ENCODE data around the gene DNAJC13. TPM values are rescaled to one million over a fixed set of nuclear protein-coding genes. Genes with fewer than 3 reads are reported as not detected.
"Not testable (repeated sequence)": the region's sequence is repeated elsewhere in the genome, so short reads cannot be mapped to it uniquely, and the experiment has no call there.

DNAJC13 gene, protein sequence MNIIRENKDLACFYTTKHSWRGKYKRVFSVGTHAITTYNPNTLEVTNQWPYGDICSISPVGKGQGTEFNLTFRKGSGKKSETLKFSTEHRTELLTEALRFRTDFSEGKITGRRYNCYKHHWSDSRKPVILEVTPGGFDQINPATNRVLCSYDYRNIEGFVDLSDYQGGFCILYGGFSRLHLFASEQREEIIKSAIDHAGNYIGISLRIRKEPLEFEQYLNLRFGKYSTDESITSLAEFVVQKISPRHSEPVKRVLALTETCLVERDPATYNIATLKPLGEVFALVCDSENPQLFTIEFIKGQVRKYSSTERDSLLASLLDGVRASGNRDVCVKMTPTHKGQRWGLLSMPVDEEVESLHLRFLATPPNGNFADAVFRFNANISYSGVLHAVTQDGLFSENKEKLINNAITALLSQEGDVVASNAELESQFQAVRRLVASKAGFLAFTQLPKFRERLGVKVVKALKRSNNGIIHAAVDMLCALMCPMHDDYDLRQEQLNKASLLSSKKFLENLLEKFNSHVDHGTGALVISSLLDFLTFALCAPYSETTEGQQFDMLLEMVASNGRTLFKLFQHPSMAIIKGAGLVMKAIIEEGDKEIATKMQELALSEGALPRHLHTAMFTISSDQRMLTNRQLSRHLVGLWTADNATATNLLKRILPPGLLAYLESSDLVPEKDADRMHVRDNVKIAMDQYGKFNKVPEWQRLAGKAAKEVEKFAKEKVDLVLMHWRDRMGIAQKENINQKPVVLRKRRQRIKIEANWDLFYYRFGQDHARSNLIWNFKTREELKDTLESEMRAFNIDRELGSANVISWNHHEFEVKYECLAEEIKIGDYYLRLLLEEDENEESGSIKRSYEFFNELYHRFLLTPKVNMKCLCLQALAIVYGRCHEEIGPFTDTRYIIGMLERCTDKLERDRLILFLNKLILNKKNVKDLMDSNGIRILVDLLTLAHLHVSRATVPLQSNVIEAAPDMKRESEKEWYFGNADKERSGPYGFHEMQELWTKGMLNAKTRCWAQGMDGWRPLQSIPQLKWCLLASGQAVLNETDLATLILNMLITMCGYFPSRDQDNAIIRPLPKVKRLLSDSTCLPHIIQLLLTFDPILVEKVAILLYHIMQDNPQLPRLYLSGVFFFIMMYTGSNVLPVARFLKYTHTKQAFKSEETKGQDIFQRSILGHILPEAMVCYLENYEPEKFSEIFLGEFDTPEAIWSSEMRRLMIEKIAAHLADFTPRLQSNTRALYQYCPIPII (N-terminal part only)
- total RNA-seq = 10 to 100 TPM; 26.1 to 30.7 TPM
- total RNA-seq = 108 to 123 reads per million in 2 donors

DNA sequence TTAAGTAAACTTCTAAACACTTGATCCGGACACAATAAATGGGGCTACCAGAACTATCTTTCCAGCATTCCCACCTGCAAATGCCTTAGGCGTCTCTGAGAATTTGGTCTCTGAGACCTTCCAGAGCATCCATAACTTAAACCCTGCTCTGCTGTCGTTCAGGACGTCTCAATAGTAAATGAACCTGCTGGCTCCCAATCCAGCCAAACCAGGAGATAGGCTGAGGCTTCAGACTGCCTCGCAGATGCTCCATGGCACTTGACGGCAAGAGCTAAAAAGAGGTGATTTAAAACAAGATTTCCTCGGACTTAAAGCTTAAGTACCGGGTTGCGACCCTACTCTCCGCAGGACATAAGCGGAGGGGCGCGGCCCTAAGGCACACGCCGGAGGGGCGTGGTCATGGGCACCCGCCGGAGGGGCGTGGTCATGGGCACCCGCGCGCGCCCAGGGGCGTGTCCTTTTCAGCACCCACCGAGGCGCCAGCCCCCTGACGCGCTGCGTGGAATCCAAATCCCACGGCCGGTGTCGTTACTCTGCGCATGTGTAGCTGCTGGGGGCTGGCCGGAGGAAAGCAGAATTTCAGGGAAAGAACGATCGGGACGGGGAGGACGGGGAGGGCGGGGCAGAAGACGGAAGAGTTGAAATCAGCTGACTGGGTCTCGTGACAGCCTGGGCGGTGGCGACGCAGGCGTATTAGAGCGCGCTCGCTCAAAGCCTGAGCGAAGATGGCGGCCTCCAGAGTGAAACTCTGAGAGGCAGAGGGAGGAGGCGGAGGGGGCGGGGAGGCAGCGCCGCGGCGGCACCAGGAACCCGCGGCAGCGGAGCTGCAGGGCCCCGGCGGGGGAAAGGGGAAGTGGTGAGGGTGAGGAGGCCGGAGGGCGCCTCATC lies at the start of gene DNAJC13:
Gene DNAJC13 (plus strand): TSS at position 696 of the 888 bp plus-strand sequence. CDS start 17,049 bp downstream, outside the sequence.
- peak; percentile 84 to 92 (median 86) for DNase-seq
- Mint-ChIP-seq H3K36me3 (ENCODE audit: low read depth) (peaks cover 8% of the 10 kb centered on the region), H3K4me3 (peak within 1 kb of the TSS; percentile 100), H3K27me3 (peaks cover 4% of the 10 kb centered on the region), H3K4me1 (peaks cover 19% of the 10 kb centered on the region), H3K27ac (peak within 1 kb of the TSS; percentile 97)
- H3K9me3 ChIP-seq (ENCODE audit: control insufficient read depth, low read length, poor library complexity, severe bottlenecking) = no peaks in the 10 kb centered on the region
- peak; percentile 96 for ATAC-seq

DNA sequence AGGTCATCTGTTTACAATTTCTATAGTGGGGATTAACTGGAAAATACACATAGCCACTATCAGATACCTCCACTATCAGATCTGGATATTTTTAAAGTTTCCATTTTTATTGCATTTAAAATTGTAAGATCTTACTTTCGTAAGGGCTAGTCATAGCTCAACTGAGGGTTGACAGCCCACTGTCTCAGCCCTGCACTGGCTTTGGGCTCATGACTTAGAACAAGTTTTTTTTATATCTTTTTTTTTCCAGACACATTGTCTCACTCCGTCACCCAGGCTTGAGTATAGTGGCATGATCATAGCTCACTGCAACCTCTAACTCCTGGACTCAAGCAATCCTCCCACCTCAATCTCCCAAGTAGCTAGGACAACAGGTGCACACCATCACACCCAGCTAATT lies 48.8 kb upstream of the DNAJC13 start:
- no peak overlapping the region for H3K27ac Mint-ChIP-seq
- no peaks in the 10 kb centered on the region for H3K9me3 ChIP-seq (ENCODE audit: control insufficient read depth, low read length, poor library complexity, severe bottlenecking)
- H3K36me3 Mint-ChIP-seq (ENCODE audit: low read depth) = peaks cover 7% of the 10 kb centered on the region
- DNase-seq = no peak
- ATAC-seq = no peak
- H3K27me3 Mint-ChIP-seq = peaks cover 42% of the 10 kb centered on the region
- no peaks in the 10 kb centered on the region for H3K4me1 Mint-ChIP-seq
- H3K4me3 Mint-ChIP-seq = no peak overlapping the region

DNA sequence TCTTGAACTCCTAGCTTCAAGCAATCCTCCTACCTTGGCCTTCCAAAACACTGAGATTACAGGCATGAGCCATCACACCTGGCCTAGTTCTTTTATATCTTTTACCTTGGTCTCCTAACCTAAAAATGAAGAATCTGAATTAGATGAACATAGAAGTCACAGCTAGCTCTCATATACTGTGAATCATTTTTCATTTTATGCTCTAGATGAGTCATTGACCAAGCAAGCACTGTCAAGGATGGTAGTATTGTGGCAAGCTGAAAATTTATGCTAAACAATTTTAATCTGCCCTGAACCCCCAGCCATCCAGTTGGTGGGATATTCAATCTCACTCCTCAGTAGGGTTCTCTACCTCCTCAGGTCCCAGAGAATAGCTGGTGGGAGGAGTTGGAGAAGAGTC lies 48.3 kb upstream of the DNAJC13 start:
- no peaks in the 10 kb centered on the region for H3K9me3 ChIP-seq (ENCODE audit: control insufficient read depth, low read length, poor library complexity, severe bottlenecking)
- Mint-ChIP-seq H3K36me3 (ENCODE audit: low read depth) (peaks cover 7% of the 10 kb centered on the region), H3K27ac (no peak overlapping the region), H3K4me1 (no peaks in the 10 kb centered on the region), H3K27me3 (peaks cover 41% of the 10 kb centered on the region), H3K4me3 (no peak overlapping the region)
- ATAC-seq = no peak
- DNase-seq = no peak

DNA sequence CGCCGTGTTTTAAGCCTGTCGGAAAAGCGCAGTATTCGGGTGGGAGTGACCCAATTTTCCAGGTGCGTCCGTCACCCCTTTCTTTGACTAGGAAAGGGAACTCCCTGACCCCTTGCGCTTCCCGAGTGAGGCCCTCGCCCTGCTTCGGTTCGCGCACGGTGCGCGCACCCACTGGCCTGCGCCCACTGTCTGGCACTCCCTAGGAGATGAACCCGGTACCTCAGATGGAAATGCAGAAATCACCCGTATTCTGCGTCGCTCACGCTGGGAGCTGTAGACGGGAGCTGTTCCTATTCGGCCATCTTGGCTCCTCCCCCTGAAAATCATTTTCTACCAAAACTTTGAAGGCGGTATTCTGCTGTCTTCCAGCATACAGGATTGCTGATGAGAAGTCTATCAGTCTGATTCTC lies 40.4 kb upstream of the DNAJC13 start:
- not testable (repeated sequence) for H3K9me3 ChIP-seq (ENCODE audit: control insufficient read depth, low read length, poor library complexity, severe bottlenecking); DNase-seq; ATAC-seq; H3K27ac Mint-ChIP-seq; H3K36me3 Mint-ChIP-seq (ENCODE audit: low read depth); H3K4me1 Mint-ChIP-seq
- Mint-ChIP-seq H3K27me3 (peaks cover 46% of the 10 kb centered on the region), H3K4me3 (peak overlapping the region; percentile 33)

DNA sequence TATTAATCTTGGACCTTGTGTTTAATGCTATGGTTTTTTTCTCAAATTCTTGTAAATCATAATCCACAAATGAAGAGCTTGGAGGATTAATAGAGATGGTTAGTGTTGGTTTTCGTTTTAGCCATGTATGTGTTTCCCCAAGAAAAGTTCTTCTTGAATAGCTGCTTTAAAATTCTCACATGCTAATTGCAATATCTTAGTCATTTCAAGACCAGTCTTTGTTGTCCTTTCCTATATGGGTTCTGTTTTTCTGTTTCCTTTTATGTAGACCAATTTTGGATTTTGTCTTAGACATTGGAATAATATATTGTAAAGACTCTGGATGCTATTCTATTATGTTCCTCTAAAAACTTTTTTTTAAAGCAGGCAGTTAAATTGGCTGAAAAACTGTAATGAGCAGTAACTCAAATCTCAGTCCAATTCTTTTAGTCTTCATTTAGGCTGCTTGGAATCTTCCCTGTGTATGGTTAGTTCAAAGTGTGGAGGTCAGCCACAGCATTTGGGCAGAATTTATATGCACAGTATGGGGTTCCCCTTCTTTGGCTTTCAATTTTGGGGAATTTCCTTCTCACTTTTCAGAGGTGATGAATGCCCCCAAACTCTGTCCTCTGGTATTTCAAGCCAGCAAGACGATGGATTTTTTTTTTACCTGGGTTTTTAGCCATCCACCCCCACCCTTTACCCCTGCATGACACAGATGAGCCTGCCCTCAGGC lies 39.1 kb upstream of the DNAJC13 start:
- H3K9me3 ChIP-seq (ENCODE audit: control insufficient read depth, low read length, poor library complexity, severe bottlenecking) = no peaks in the 10 kb centered on the region
- no peaks in the 10 kb centered on the region for H3K4me1 Mint-ChIP-seq
- H3K4me3 Mint-ChIP-seq = no peak overlapping the region
- peaks cover 2% of the 10 kb centered on the region for H3K36me3 Mint-ChIP-seq (ENCODE audit: low read depth)
- H3K27me3 Mint-ChIP-seq = peaks cover 46% of the 10 kb centered on the region
- no peak for ATAC-seq
- DNase-seq = no peak
- H3K27ac Mint-ChIP-seq = no peak overlapping the region

DNA sequence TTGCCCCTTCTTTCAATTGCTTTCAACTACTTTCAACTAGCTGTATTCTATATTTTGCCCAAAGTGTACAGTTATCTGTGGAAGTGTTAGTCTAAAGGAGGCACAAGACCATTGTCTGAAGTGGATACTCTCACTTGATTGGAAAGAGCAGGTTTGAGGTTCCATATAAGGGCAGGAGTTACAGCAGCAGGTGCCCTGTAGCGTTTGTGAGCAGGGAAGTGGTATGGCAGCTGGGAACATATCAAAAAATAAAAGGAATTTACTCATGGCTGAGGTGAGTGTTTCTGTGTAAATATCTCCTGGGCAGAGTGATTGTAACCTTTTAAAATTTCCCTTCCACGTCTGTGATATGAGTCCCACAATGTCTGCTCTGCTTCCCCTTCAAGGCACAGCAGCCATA lies 38.5 kb upstream of the DNAJC13 start:
- H3K27me3 Mint-ChIP-seq = peaks cover 46% of the 10 kb centered on the region
- no peaks in the 10 kb centered on the region for H3K4me1 Mint-ChIP-seq
- ATAC-seq = no peak
- no peak for DNase-seq
- no peak overlapping the region for H3K4me3 Mint-ChIP-seq
- no peaks in the 10 kb centered on the region for H3K9me3 ChIP-seq (ENCODE audit: control insufficient read depth, low read length, poor library complexity, severe bottlenecking)
- H3K36me3 Mint-ChIP-seq (ENCODE audit: low read depth) = peaks cover 2% of the 10 kb centered on the region
- no peak overlapping the region for H3K27ac Mint-ChIP-seq

DNA sequence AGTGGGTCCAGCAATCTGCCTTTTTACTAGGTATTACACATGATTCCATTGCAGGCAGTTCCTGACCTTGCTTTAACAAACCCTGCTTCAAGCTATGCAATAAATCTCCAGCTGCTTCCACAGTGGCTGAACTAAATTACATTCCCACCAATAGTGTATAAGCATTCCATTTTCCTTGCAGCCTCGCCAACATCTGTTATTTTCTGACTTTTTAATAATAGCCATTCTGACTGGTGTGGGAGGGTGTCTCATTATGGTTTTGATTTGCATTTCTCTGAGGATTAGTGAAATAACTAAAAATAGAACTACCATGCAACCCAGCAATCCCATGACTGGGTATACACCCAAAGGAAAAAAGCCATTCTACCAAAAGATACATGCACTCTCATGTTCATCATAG lies 36.4 kb upstream of the DNAJC13 start:
- Mint-ChIP-seq H3K36me3 (ENCODE audit: low read depth) (peaks cover 2% of the 10 kb centered on the region), H3K4me1 (no peaks in the 10 kb centered on the region), H3K4me3 (no peak overlapping the region), H3K27ac (no peak overlapping the region), H3K27me3 (peaks cover 46% of the 10 kb centered on the region)
- DNase-seq (no peak), ATAC-seq (no peak)
- no peaks in the 10 kb centered on the region for H3K9me3 ChIP-seq (ENCODE audit: control insufficient read depth, low read length, poor library complexity, severe bottlenecking)

DNA sequence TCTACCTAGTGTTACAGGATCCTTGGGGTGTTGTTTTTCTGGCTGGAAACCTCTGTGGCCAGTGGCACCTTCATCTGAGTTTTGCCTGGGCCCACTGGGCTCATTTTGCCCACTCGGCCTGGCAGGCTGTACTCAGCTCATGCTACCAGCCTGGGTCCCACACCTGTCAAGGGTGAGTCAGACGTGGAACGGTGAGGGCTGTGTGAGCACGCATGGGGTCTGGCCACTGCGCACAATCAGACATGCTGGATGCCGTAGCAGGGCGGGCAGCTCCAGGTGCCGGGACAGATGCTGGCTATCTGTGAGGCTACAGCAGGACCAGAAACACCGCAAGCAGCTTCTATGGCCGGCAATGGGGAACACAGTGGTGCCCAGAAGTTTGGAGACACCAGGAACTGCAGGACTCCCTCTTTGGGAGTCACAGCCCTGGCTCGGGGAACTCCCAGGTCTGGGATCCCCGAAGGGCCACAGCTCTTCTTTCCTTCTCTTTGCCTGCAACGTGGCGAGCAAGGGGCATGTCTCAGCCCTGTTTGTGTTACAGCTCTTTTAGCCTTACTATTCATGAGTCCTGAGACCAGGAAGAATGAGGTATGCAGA lies 35.9 kb upstream of the DNAJC13 start:
- H3K36me3 Mint-ChIP-seq (ENCODE audit: low read depth) = peaks cover 2% of the 10 kb centered on the region
- no peak for DNase-seq
- no peak for ATAC-seq
- H3K4me1 Mint-ChIP-seq = peaks cover 3% of the 10 kb centered on the region
- H3K27me3 Mint-ChIP-seq = peaks cover 46% of the 10 kb centered on the region
- H3K9me3 ChIP-seq (ENCODE audit: control insufficient read depth, low read length, poor library complexity, severe bottlenecking) = no peaks in the 10 kb centered on the region
- no peak overlapping the region for H3K27ac Mint-ChIP-seq
- H3K4me3 Mint-ChIP-seq = no peak overlapping the region

DNA sequence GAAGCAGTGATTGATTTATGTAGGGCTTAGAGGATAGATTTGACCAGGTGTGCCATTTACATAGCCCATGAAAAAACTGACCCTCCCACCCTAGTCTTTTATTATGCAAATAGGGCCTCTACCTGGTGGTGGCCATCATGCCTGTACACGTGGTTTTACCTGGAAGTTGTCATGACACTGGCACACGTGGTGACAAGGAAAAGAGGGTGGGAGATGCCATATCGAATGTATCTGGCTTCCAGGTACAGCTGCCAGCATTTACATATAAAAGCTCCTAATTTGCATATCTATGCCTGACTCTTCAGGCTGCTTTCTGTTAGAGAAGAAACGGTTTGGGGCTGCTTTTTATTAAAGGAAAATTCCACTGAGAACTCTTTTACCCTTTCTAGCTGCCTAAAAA lies 35.0 kb upstream of the DNAJC13 start:
- Mint-ChIP-seq H3K4me3 (no peak overlapping the region), H3K4me1 (peaks cover 6% of the 10 kb centered on the region), H3K27ac (no peak overlapping the region), H3K27me3 (peaks cover 46% of the 10 kb centered on the region), H3K36me3 (ENCODE audit: low read depth) (peaks cover 2% of the 10 kb centered on the region)
- ATAC-seq (no peak), DNase-seq (no peak)
- no peaks in the 10 kb centered on the region for H3K9me3 ChIP-seq (ENCODE audit: control insufficient read depth, low read length, poor library complexity, severe bottlenecking)

DNA sequence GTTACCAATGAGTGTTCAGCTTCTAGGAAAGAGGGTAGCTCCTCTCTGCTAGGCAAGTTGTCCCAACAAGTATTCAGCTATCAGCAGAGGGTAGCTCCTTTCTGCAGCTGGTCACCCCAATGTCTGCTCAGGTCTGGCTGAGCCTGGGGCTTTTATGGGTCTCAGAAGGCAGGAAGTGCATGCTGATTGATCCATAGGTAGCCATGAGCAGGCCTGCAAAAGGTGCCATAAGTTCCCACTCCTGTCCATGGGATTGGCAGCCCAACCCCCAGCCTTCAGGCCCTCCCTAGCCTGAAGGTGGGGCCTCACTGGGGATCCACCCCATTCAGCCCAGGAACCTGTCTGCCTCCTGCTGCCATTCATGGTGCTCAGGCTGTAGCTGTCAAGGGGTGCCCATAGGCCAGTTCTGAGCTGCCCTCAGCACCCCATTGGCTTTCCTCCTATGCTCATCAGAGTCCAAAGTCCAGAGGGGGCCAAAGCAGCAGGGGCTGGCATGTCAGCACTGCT lies 34.6 kb upstream of the DNAJC13 start:
- Mint-ChIP-seq H3K4me1 (peaks cover 7% of the 10 kb centered on the region), H3K4me3 (no peak overlapping the region), H3K27ac (no peak overlapping the region), H3K36me3 (ENCODE audit: low read depth) (peaks cover 2% of the 10 kb centered on the region), H3K27me3 (peaks cover 45% of the 10 kb centered on the region)
- no peaks in the 10 kb centered on the region for H3K9me3 ChIP-seq (ENCODE audit: control insufficient read depth, low read length, poor library complexity, severe bottlenecking)
- DNase-seq (no peak), ATAC-seq (no peak)

DNA sequence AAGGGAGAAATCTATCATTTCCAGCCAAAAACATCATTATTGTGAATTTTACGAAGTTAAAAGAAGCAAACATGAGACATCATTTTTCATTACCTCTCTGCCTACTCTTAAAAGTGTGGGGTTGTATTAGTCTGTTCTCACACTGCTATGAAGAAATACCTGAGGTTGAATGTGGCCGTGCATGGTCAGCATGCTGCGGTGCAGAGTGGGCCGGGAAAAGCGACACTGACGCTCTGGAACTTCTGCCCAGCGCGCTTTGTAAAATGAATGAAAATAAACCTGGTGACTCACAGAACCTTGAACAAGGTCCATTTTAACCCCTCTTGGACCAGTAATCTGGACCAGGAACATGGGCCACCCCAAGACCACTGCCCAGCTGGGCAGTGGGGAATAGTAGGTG lies 31.0 kb upstream of the DNAJC13 start:
- Mint-ChIP-seq H3K36me3 (ENCODE audit: low read depth) (no peaks in the 10 kb centered on the region), H3K4me3 (no peak overlapping the region), H3K27ac (no peak overlapping the region), H3K27me3 (peaks cover 9% of the 10 kb centered on the region), H3K4me1 (peaks cover 7% of the 10 kb centered on the region)
- no peaks in the 10 kb centered on the region for H3K9me3 ChIP-seq (ENCODE audit: control insufficient read depth, low read length, poor library complexity, severe bottlenecking)
- no peak for DNase-seq
- no peak for ATAC-seq
